ENCODE results near the gene TRAT1. TPM values are rescaled to one million over a fixed set of nuclear protein-coding genes. Genes with fewer than 3 reads are reported as not detected.

TRAT1 gene
- total RNA-seq: 1.9 TPM
- polyA plus RNA-seq (ENCODE audit: insufficient read depth, low read depth, low replicate concordance): not detected
- long read RNA-seq, donor 1: 0 reads
- long read RNA-seq, donor 2: 0 reads
- long read RNA-seq, donor 3: 0 reads
- long read RNA-seq, donor 4: 0 reads
- long read RNA-seq, donor 5: 0 reads
- long read RNA-seq, donor 6: 0 reads
- long read RNA-seq, donor 7: 0 reads
- long read RNA-seq, donor 8: 0 reads
- long read RNA-seq, donor 9: 0 reads
- long read RNA-seq, donor 10: 0 reads

DNA sequence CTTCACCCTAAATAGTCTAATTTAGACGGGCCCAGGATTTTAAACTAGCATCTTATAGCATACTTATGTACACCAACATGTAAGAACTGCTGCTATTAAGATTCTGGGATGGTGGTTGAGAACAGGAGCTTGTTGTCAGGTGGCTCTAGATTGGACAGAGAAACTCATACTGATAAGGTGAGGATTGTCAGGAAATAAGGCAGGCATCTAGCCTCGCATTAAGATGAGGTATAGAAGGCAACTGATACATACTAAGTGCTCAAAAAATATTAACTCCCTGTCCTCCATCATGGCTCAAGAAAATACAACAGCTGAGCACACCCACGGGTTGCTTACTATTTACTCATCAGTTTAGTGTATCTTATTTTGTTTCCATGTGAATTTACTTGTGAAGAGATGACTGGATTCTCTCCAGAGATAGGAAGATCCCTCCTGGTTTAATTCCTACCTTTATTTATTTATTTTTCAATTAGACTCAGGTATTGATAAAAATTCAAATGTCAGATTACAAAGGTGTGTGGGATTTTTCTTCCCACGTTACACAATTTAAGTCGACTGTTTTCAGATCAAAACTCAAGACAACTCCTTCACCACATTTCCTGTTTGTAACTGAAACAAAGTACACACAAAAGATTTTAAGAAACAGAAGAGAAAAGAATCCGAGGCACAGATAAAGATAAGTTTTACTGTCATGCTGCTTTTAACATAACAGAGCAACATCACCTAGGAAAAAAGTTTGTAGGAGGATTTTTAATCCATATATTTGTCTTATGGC, at the start of gene TRAT1:
TSS of gene TRAT1 (plus strand) at position 664 of the 775 bp plus-strand sequence. CDS start 142 bp downstream, outside the sequence.
- Histone ChIP-seq H3K27ac (ENCODE audit: low read depth in 2 of 2, low read length in 2 of 2) (no peak within 1 kb of the TSS), H3K27me3 (ENCODE audit: control insufficient read depth, insufficient read depth, low read length) (no peaks in the 10 kb centered on the region), H3K9ac (ENCODE audit: low read length in 3 of 3) (no peak within 1 kb of the TSS), H3K4me1 (ENCODE audit: control insufficient read depth in 2 of 3, insufficient read depth in 2 of 3, low read depth in 1 of 3, low read length in 3 of 3) (no peaks in the 10 kb centered on the region), H3K9me3 (ENCODE audit: control insufficient read depth in 2 of 3, insufficient read depth in 1 of 3, low read length in 3 of 3) (no peaks in the 10 kb centered on the region), H3K36me3 (ENCODE audit: control insufficient read depth in 2 of 3, insufficient read depth in 3 of 3, low read length in 3 of 3) (no peaks in the 10 kb centered on the region), H3K4me3 (ENCODE audit: low read length in 3 of 3) (no peak within 1 kb of the TSS)
- no peak for FAIRE-seq
- TF ChIP-seq CTCF (IDR thresholded peaks at IDR 0.05; ENCODE audit: borderline replicate concordance, extremely low read depth, insufficient read depth): no peak
- intact Hi-C loops (cut with DNase I): no loop called here
- no peak for DNase-seq

DNA sequence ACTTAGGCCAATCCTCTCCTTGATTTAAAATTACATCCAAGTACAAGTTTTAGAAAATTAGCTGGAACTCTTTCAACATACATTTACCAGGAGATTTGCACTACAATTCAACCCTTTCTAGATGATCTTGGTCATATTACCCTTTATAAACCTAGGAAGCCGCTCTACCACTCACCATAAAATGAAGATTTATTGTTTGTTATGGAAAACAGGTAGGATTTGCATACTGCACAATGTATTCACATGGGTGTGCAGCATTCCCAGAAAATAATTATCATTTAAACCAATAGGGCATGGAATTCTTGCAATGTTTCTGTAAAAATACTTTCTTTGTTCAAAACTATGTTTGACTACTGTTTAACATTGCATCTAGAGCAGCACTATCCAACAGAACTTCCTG, 46.9 kb upstream of the TRAT1 start:
- H3K4me3 ChIP-seq (ENCODE audit: low read length in 3 of 3): no peak overlapping the region
- H3K27ac ChIP-seq (ENCODE audit: low read depth in 2 of 2, low read length in 2 of 2): no peak overlapping the region
- intact Hi-C loops (cut with DNase I): no loop called here
- H3K9me3 ChIP-seq (ENCODE audit: control insufficient read depth in 2 of 3, insufficient read depth in 1 of 3, low read length in 3 of 3): no peaks in the 10 kb centered on the region
- FAIRE-seq: no peak
- no peak for TF ChIP-seq CTCF (IDR thresholded peaks at IDR 0.05; ENCODE audit: borderline replicate concordance, extremely low read depth, insufficient read depth)
- no peaks in the 10 kb centered on the region for H3K36me3 ChIP-seq (ENCODE audit: control insufficient read depth in 2 of 3, insufficient read depth in 3 of 3, low read length in 3 of 3)
- H3K9ac ChIP-seq (ENCODE audit: low read length in 3 of 3): no peak overlapping the region
- H3K4me1 ChIP-seq (ENCODE audit: control insufficient read depth in 2 of 3, insufficient read depth in 2 of 3, low read depth in 1 of 3, low read length in 3 of 3): no peaks in the 10 kb centered on the region
- no peaks in the 10 kb centered on the region for H3K27me3 ChIP-seq (ENCODE audit: control insufficient read depth, insufficient read depth, low read length)
- DNase-seq: no peak

DNA sequence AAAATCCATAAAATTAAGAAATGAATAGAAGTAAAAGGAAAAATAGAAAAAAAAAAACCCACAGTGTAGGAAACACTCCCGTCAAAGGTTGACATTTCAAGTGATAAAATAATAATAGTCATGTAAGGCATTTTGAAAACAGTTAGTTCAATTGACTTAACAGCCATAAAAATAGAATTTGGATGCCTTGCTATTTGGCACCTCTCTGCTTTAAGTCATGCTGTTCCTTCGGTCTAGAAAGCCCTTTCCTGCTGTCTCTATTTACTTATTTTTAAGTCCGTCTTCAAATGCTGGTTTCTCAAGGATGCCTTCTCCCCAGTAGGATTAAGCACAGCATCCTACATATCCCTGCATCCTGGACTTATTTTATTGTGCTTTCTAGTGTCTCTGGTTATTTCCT, 43.1 kb upstream of the TRAT1 start:
- Histone ChIP-seq H3K9ac (ENCODE audit: low read length in 3 of 3) (no peak overlapping the region), H3K4me1 (ENCODE audit: control insufficient read depth in 2 of 3, insufficient read depth in 2 of 3, low read depth in 1 of 3, low read length in 3 of 3) (no peaks in the 10 kb centered on the region), H3K9me3 (ENCODE audit: control insufficient read depth in 2 of 3, insufficient read depth in 1 of 3, low read length in 3 of 3) (no peaks in the 10 kb centered on the region), H3K4me3 (ENCODE audit: low read length in 3 of 3) (no peak overlapping the region), H3K36me3 (ENCODE audit: control insufficient read depth in 2 of 3, insufficient read depth in 3 of 3, low read length in 3 of 3) (no peaks in the 10 kb centered on the region), H3K27ac (ENCODE audit: low read depth in 2 of 2, low read length in 2 of 2) (no peak overlapping the region), H3K27me3 (ENCODE audit: control insufficient read depth, insufficient read depth, low read length) (no peaks in the 10 kb centered on the region)
- TF ChIP-seq CTCF (IDR thresholded peaks at IDR 0.05; ENCODE audit: borderline replicate concordance, extremely low read depth, insufficient read depth): no peak
- FAIRE-seq: no peak
- DNase-seq: no peak
- intact Hi-C loops (cut with DNase I): no loop called here
